Transverse colon (tissue), 4 donors: ENCODE data around the gene VWDE. TPM values are rescaled to one million over a fixed set of nuclear protein-coding genes. Genes with fewer than 3 reads are reported as not detected.

Experiments used
- DNase-seq: peaks from one replicate; pipeline ENCODE4 v3.0.0-alpha.2; 2019
- H3K27ac ChIP-seq, 4 donors: fragments of 200-600 bp; sonication (generic); 2 replicates each; pipeline ENCODE4 v1.5.1; 2016 to 2018; ENCODE audit warnings: inconsistent platforms in 4 of 4
- H3K27me3 ChIP-seq: fragments of 200-600 bp; sonication (generic); 2 replicates; pipeline ENCODE4 v1.5.1; 2017; ENCODE audit warnings: inconsistent platforms
- H3K36me3 ChIP-seq, 4 donors: fragments of 200-600 bp; sonication (generic); 2 replicates each; pipeline ENCODE4 v1.5.1; 2017 to 2019; ENCODE audit warnings: inconsistent platforms in 4 of 4
- H3K4me1 ChIP-seq, 4 donors: fragments of 200-600 bp; sonication (generic); 2 replicates each; pipeline ENCODE4 v1.5.1; 2017 to 2020; ENCODE audit warnings: inconsistent platforms in 4 of 4
- H3K4me3 ChIP-seq, 4 donors: fragments of 200-600 bp; sonication (generic); 1 replicate in 1 of 4; 2 replicates in 3 of 4; pipeline versions ENCODE4 v1.5.1 to v1.6.1; 2017 to 2019; ENCODE audit warnings: inconsistent platforms in 4 of 4
- H3K9me3 ChIP-seq, 2 donors: fragments of 200-600 bp; sonication (generic); 2 replicates each; pipeline ENCODE4 v1.5.1; 2017 to 2019; ENCODE audit warnings: inconsistent platforms in 2 of 2
- EP300 ChIP-seq: sonication (generic); formaldehyde crosslinking; IDR thresholded peaks from one replicate; pipeline ENCODE4 v1.6.1; 2017; ENCODE audit warnings: antibody characterized with exemption, low read depth
- POLR2A ChIP-seq: fragments of 450-650 bp; IDR thresholded peaks from one replicate; pipeline ENCODE4 v1.6.1; 2016; ENCODE audit warnings: antibody characterized with exemption, mild to moderate bottlenecking, moderate library complexity
- POLR2AphosphoS5 ChIP-seq, 3 donors: sonication (generic); formaldehyde crosslinking; IDR thresholded peaks; one replicate each; pipeline ENCODE4 v1.6.1; 2016; ENCODE audit warnings: antibody characterized with exemption in 3 of 3
- whole genome bisulfite sequencing, 2 donors: methylation state at CpG; one replicate each; pipeline ENCODE4 v1.1.5; 2018; ENCODE audit warnings: low coverage in 1 of 2; 5-methylcytosine and 5-hydroxymethylcytosine counted together
- in situ Hi-C, 4 donors: fragments of 200-750 bp; cut with MboI; loops; one replicate each; pipeline versions ENCODE4 v1.15.0 to v1.15.1; 2017; ENCODE audit warnings: low sequenced_read_pairs in 3 of 4, low pct_ligation_motif_present in 1 of 4, low pct_unique_long_range_greater_than_20kb in 1 of 4
- intact Hi-C: fragments of 100-400 bp; cut with DNase I; formaldehyde crosslinking; loops from one replicate; pipeline ENCODE4 v1.15.1; 2023; ENCODE audit warnings: low total_unique reads
- total RNA-seq, 4 donors: library from RNA; depleted of rRNA; stranded (reverse); fragments of >200 nt; gene quantifications; one replicate each; pipeline ENCODE4 v1.1.0, GENCODE V29; 2016
- TF ChIP-seq, protein P1 (sequence below), 5 experiments: fragments of 200-600 bp in 3 of 5; fragments of 450-650 bp in 2 of 5; sonication (generic) in 3 of 5; IDR thresholded peaks; 1 replicate in 2 of 5; 2 replicates in 3 of 5; pipeline ENCODE4 v1.5.1; 2016 to 2017; ENCODE audit warnings: antibody characterized with exemption in 5 of 5, inconsistent platforms in 3 of 5, mild to moderate bottlenecking in 2 of 5, moderate library complexity in 1 of 5

VWDE gene
- total RNA-seq, 4 donors from 2014 or later: 0.20 to 6.4 (median 2.0) TPM; not detected in 1

DNA sequence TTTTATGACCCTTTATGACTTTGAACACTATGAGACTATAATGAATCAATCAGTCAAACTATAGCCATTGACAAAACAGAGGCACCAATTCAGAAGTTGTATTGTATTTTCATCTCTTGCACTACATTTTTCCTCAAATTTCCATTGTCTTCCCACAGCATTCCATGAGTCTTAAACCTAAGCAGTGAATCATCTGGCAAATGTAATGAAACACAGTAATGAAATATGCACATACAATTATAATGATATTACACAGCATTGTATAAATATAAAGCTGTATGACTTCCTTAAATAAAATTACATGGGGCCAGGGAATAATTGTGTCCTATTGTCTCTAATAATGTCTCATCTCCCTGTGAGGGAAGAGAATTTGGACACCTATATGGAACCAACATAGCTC is 45.0 kb downstream of the VWDE start:
- Histone ChIP-seq H3K27me3 (no peaks in the 10 kb centered on the region), H3K9me3 (no peaks in the 10 kb centered on the region), H3K36me3 (no peaks in the 10 kb centered on the region), H3K4me3 (no peak overlapping the region), H3K27ac (no peak overlapping the region), H3K4me1 (no peaks in the 10 kb centered on the region)
- in situ Hi-C loops (no loop called here), intact Hi-C loops (no loop called here)
- no peak for TF ChIP-seq EP300
- TF ChIP-seq, protein P1, sequence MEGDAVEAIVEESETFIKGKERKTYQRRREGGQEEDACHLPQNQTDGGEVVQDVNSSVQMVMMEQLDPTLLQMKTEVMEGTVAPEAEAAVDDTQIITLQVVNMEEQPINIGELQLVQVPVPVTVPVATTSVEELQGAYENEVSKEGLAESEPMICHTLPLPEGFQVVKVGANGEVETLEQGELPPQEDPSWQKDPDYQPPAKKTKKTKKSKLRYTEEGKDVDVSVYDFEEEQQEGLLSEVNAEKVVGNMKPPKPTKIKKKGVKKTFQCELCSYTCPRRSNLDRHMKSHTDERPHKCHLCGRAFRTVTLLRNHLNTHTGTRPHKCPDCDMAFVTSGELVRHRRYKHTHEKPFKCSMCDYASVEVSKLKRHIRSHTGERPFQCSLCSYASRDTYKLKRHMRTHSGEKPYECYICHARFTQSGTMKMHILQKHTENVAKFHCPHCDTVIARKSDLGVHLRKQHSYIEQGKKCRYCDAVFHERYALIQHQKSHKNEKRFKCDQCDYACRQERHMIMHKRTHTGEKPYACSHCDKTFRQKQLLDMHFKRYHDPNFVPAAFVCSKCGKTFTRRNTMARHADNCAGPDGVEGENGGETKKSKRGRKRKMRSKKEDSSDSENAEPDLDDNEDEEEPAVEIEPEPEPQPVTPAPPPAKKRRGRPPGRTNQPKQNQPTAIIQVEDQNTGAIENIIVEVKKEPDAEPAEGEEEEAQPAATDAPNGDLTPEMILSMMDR (IDR thresholded peaks at IDR 0.05): no peak
- TF ChIP-seq POLR2AphosphoS5 (IDR thresholded peaks at IDR 0.05): no peak
- TF ChIP-seq POLR2A: no peak
- no peak for DNase-seq

DNA sequence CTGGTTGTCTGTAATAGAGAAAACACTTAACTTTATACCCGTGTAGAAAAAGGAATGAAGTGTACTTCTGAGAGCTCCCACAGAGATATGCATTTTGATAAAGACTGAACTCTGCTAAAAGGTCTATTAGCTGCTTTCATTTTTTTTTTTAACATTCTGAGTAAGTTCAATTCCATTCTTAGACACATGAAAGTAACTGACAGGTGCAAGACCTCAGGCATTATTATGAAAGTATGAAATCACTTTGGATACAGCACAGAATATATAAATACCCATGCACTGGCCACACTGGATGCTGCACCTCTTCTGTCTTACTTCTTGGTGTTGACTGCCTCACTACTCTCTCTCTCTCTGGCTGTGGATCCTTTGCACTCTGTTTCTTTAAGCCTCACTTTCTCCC is 46.2 kb downstream of the VWDE start:
- no peaks in the 10 kb centered on the region for H3K27me3 ChIP-seq
- no peaks in the 10 kb centered on the region for H3K9me3 ChIP-seq
- no peak overlapping the region for H3K27ac ChIP-seq
- no peaks in the 10 kb centered on the region for H3K4me1 ChIP-seq
- in situ Hi-C loops (no loop called here), intact Hi-C loops (no loop called here)
- TF ChIP-seq EP300: no peak
- TF ChIP-seq POLR2AphosphoS5 (IDR thresholded peaks at IDR 0.05): no peak
- no peak for TF ChIP-seq POLR2A
- TF ChIP-seq, protein P1 (IDR thresholded peaks at IDR 0.05): no peak
- no peak for DNase-seq
- no peak overlapping the region for H3K4me3 ChIP-seq
- H3K36me3 ChIP-seq: no peaks in the 10 kb centered on the region
- 0 to 48% methylated on average over 1 of the region's 1 CpG for WGBS, 2 donors

DNA sequence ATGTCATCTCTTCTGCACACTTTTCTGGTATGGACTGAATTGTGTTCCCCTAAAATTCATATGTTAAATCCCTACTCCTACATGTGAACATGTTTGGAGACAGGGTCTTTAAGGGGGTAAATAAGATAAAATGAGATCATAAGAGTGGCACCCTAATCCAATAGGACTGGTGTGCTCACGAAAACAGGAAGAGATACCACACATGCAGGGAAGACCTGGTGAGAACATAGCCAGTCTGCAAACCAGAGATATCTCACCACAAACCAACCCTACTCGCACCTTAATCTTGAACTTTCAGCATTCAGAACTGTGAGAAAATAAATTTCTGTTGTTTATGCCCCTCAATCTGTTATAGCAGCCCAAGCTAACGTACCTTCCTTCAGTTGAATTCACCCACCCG is 51.8 kb downstream of the VWDE start:
- Histone ChIP-seq H3K36me3 (no peaks in the 10 kb centered on the region), H3K27me3 (no peaks in the 10 kb centered on the region), H3K4me3 (no peak overlapping the region), H3K9me3 (no peaks in the 10 kb centered on the region), H3K4me1 (peaks cover 0 to 6% (median 0%) of the 10 kb centered on the region in 4 donors), H3K27ac (no peak overlapping the region)
- WGBS, 2 donors: 76 to 89% methylated on average over 4 of the region's 4 CpGs
- intact Hi-C loops (no loop called here), in situ Hi-C loops (no loop called here)
- no peak for DNase-seq
- TF ChIP-seq EP300: no peak
- no peak for TF ChIP-seq POLR2AphosphoS5 (IDR thresholded peaks at IDR 0.05)
- TF ChIP-seq, protein P1 (IDR thresholded peaks at IDR 0.05): no peak
- no peak for TF ChIP-seq POLR2A

DNA sequence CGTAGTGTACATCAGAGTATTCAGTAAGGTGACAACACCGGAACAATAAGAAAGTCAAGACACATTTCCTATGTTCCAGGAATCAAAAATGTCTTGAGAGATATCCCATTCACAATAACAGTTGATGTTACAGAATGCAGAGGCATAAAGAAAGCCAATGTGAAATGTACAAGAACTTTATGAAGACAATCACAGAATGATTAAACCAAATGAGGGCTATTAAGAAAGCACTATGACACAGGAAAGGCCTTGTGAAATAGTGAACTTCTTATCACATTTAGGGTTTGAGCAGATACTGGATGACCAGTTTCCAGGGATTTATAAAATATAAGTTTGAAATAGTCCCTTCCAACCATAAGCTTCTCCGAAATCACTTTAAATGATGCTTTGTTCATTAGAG is 52.7 kb downstream of the VWDE start:
- Histone ChIP-seq H3K27ac (no peak overlapping the region), H3K27me3 (no peaks in the 10 kb centered on the region), H3K36me3 (no peaks in the 10 kb centered on the region), H3K4me3 (no peak overlapping the region), H3K9me3 (no peaks in the 10 kb centered on the region), H3K4me1 (peaks cover 0 to 6% (median 0%) of the 10 kb centered on the region in 4 donors)
- WGBS, 2 donors: 68 to 74% methylated on average over 3 of the region's 3 CpGs
- TF ChIP-seq POLR2A (no peak), EP300 (no peak), POLR2AphosphoS5 (IDR thresholded peaks at IDR 0.05) (no peak)
- TF ChIP-seq, protein P1 (IDR thresholded peaks at IDR 0.05): no peak
- intact Hi-C loops: no loop called here
- in situ Hi-C loops: no loop called here
- no peak for DNase-seq
